ENCODE data around the gene SLC44A3.
A peak's percentile ranks its signal among the peaks of the same experiment; 100 is the strongest.

The SLC44A3 gene

GRCh38 chr1:94876362-94876761, 56.2 kb downstream of the SLC44A3 start:
- no peak for FAIRE-seq

DNA sequence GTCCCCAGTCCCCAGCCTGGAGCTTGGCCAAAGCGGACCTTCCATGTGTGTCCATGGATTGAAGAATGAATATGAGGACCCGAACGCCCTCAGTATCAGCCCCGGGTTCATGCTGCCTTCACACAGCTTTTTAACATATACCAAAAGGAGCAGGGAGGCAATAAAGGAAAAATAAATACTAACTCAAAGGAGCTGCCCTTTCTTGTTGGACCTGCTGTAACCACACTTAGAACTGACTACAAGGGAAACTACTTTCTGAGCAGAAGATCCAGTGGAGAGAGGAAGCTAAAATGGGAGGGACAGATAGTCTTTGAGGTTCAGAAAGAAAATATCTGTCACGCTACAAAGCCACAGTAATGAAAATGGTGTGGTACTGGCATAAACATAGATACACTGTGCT, 58.2 kb downstream of the SLC44A3 start:
- no peak for FAIRE-seq

DNA sequence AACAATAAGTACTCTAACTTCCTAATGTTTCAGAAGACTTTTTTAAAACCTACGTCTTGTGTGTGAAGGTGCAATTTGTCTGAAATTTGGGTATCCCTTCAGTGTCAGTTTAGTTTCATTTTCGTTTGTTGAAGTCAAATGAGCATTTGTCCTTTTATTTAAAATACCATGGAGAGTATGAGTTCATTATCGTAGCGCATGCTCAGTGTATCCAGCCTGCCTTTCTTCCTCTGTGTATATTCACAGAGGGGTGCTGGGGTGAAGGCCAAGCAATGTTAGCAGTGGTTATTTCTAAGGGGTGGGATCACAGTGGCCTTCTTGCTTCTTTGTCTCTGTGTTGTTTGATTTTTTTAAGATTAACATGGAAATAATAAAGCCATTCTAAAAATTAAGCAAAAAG, 63.5 kb downstream of the SLC44A3 start:
- FAIRE-seq, result peak; percentile 51

GRCh38 chr1:94884106-94884505, 63.9 kb downstream of the SLC44A3 start:
- FAIRE-seq, result no peak

- FAIRE-seq, result no peak
These were observed 64.3 kb downstream of the SLC44A3 start for GRCh38 chr1:94884507-94884906.

DNA sequence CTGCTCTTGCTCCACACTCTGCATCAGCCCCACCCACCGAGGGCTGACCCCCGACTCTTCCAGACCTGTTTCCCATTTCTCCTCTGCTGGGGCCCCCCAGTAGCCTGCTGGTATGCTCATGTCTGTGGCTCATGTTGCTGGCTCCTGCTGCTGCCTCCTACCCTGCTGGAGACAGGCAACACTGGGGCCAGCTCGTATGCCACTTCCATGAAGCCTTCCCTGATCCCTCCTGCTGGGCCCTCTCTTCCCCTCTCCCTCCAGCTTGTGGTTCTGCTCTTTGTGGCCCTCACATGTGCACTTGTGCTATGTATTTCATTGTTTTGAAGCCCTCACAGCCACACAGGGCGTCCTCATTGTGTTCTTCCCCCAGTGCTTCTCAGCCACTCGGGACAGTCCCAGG, 66.2 kb downstream of the SLC44A3 start:
- FAIRE-seq, result no peak

GRCh38 chr1:94887106-94887505, 66.9 kb downstream of the SLC44A3 start:
- FAIRE-seq, result no peak

- FAIRE-seq, result no peak
These were observed 67.5 kb downstream of the SLC44A3 start for GRCh38 chr1:94887603-94888171.

GRCh38 chr1:94888201-94888600, 68.0 kb downstream of the SLC44A3 start:
- FAIRE-seq, result no peak

GRCh38 chr1:94892604-94893254, 72.6 kb downstream of the SLC44A3 start:
- no peak for FAIRE-seq

- no peak for FAIRE-seq
These were observed 74.5 kb downstream of the SLC44A3 start for GRCh38 chr1:94894630-94895029.

DNA sequence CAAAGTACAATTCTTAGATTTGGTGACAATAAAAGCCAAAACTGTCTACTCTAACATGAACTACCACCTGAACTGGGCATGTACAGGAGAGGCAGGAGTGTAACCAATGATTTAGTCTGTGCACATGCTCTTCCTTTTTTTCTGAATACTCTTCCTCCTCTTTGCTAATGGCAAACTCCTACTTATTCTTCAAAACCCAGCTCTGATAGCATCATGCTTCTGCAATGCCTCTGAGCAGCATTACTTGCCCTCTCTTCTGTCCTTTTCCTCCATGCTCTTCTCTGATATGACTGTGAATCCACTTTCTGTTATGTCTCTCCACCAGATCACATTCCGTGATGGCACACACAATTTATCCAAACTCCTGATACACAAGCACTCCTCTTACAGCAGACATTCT, 75.4 kb downstream of the SLC44A3 start:
- no peak for FAIRE-seq

DNA sequence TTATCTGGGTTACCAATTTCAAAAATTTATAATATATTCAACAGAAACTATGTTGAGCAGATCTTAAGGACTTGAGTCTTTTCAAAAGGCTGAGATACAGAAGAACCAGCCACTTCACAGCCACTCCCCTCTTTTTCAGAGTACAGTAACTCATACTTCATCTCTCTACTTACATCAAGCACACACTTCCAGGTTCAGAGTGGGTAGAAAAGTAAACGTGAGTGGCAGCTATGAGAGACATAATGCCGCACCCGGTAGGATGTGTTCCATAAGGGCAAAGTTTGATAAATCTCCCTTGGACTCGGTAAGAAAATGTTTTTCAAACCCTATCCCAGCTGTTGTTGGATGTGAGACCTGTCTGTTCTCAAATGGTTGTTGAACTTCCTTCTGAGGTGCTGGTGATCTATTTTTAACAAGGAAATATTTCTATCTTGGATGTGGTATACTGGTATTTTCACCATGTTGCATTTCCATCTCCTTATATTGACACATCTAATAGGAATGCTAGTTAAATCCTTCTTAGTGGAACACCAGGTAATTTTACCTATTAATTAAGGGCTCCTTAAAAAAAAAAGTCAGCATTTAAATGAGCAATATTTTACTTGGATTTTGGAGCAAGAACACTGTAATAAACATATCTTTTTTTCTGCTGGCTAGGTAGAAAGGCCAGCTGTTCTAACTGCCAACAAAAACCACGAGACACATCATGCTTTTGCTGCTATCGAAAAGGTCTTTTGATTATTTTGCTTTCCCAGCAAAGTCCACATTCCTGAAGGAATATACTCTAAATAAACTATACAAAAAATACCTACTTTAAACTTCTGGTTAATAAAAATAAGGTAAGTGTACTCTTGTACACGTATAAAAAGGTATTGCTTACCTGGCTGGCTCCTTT, 78.6 kb downstream of the SLC44A3 start:
- FAIRE-seq, result no peak

- no peak for FAIRE-seq
These were observed 79.6 kb downstream of the SLC44A3 start for GRCh38 chr1:94899756-94900155.

GRCh38 chr1:94901841-94902240, 81.7 kb downstream of the SLC44A3 start:
- no peak for FAIRE-seq

GRCh38 chr1:94903280-94904009, 83.3 kb downstream of the SLC44A3 start:
- FAIRE-seq, result no peak

- no peak for FAIRE-seq
These were observed 85.0 kb downstream of the SLC44A3 start for GRCh38 chr1:94905207-94905606.

DNA sequence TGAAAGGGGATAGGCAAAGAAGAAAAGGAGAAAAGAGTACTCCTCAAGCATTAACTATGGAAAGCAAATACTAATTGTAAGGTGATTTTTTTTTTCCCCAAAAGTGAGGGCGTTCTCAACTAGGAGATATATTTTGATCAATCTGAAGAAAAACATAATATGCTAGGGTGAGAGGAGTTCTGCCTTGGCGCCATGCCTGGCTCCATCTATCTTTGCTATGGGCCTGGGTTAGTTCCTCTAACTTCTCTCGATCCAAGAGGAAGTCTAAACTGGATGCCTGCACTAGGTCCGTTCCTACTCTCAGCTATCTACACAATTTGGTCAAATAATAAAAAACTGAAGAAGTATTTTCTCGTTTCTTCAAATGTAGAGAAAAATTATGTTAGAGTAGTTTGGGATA, 86.2 kb downstream of the SLC44A3 start:
- FAIRE-seq, result no peak

DNA sequence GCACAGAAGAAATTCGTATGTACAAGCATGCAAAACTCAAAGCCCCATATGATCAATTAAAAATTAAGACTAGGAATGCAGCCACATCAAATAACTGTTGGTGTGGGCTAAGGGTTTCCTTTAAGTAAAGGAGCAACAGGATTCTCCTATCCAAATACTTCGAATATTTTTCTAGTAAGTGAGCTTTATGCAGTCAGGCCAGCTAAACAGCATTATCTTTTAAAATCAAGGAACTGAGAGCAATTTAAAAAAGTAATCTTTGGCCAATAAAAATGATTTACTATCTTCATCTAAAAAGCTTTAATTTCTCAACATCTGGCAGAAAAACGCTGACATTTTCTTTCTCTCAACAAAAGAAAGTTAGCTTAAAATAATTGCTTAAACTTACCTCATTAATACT, 87.0 kb downstream of the SLC44A3 start:
- peak; percentile 91 for FAIRE-seq

- FAIRE-seq, result no peak
These were observed 88.0 kb downstream of the SLC44A3 start for GRCh38 chr1:94908190-94908589.

DNA sequence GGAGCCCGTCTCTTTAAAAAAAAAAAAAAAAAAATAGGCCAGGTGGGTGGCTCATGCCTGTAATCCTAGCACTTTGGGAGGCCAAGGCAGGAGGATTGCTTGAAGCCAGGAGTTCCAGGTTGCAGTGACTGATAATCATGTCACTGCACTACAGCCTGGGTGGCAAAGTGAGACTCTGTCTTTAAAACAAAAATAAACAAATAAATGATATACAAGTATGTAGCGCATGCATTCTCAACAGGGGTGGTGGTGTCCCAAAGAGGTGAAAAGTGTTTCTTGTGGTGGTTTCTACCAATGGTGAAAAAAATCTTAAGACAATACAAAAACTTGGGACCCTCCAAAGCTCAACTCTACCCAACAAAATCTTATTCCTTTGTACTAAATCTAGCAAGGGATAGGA, 88.8 kb downstream of the SLC44A3 start:
- no peak for FAIRE-seq

GRCh38 chr1:94909486-94909885, 89.3 kb downstream of the SLC44A3 start:
- FAIRE-seq, result no peak
